Caco-2 (cell line): ENCODE data around the gene TRNAU1AP. TPM values are rescaled to one million over a fixed set of nuclear protein-coding genes. Genes with fewer than 3 reads are reported as not detected.
"Not testable (repeated sequence)": the region's sequence is repeated elsewhere in the genome, so short reads cannot be mapped to it uniquely, and the experiment has no call there.

Source experiments
- BruUV-seq: library from RNA; stranded (reverse); fragments of 400-500 nt; replicated peaks from 2 replicates; lab custom pipeline; 2021; lab: Mats Ljungman, UMichigan
- CTCF ChIA-PET: fragments of 300-600 bp; sonication (Branson Sonifier 250); formaldehyde crosslinking; loops from one replicate; lab custom pipeline; 2022; ENCODE audit warnings: antibody characterized with exemption; lab: Charles Lee
- POLR2A ChIA-PET: fragments of 300-600 bp; sonication (Branson Sonifier 250); formaldehyde crosslinking; loops from one replicate; lab custom pipeline; 2022; ENCODE audit warnings: antibody characterized with exemption; lab: Charles Lee
- DNase-seq, 2 experiments: peaks; one replicate each; pipeline versions ENCODE4 v3.0.0 to v3.0.0-alpha.2; 2020 to 2022
- H3K27me3 ChIP-seq: replicated peaks from 2 replicates; pipeline ENCODE4 v1.6.0; 2011; ENCODE audit warnings: low read length; ENCODE audit not compliant: control insufficient read depth, insufficient read depth
- H3K36me3 ChIP-seq: 2 replicates; pipeline ENCODE4 v1.5.1; 2011; ENCODE audit warnings: low read length; ENCODE audit not compliant: control insufficient read depth, insufficient read depth
- H3K4me1 ChIP-seq: fragments of 250-450 bp; sonication (Bioruptor Pico); 2 replicates; pipeline ENCODE4 v1.5.1; 2020; ENCODE audit warnings: mild to moderate bottlenecking
- H3K4me3 ChIP-seq: 2 replicates; pipeline ENCODE4 v1.5.1; 2011; ENCODE audit warnings: low read depth, mild to moderate bottlenecking, control low read depth, low read length
- H3K9me3 ChIP-seq: fragments of 250-450 bp; sonication (Bioruptor Pico); 2 replicates; pipeline ENCODE4 v1.5.1; 2020; ENCODE audit warnings: mild to moderate bottlenecking, moderate library complexity
- H3K27ac Mint-ChIP-seq: one replicate; pipeline ENCODE4 v1.8.0; 2022; ENCODE audit warnings: mixed read lengths; ENCODE audit not compliant: unreplicated experiment
- H3K27me3 Mint-ChIP-seq: one replicate; pipeline ENCODE4 v1.8.0; 2022; ENCODE audit warnings: mixed read lengths; ENCODE audit not compliant: insufficient read depth, unreplicated experiment
- H3K36me3 Mint-ChIP-seq: one replicate; pipeline ENCODE4 v1.8.0; 2022; ENCODE audit warnings: mild to moderate bottlenecking, mixed read lengths; ENCODE audit not compliant: insufficient read depth, unreplicated experiment
- H3K4me1 Mint-ChIP-seq: one replicate; pipeline ENCODE4 v1.8.0; 2022; ENCODE audit warnings: low read depth, mixed read lengths; ENCODE audit not compliant: unreplicated experiment
- H3K4me3 Mint-ChIP-seq: one replicate; pipeline ENCODE4 v1.8.0; 2022; ENCODE audit warnings: mild to moderate bottlenecking, moderate library complexity, mixed read lengths; ENCODE audit not compliant: unreplicated experiment
- H3K9me3 Mint-ChIP-seq: one replicate; pipeline ENCODE4 v1.8.0; 2022; ENCODE audit warnings: mixed read lengths; ENCODE audit not compliant: unreplicated experiment
- CTCF ChIP-seq, 2 experiments: fragments of 200-600 bp in 1 of 2; IDR thresholded peaks; 1 replicate in 1 of 2; 2 replicates in 1 of 2; pipeline versions ENCODE4 v1.5.1 to v1.8.0; 2011 to 2022; ENCODE audit warnings: antibody characterized with exemption in 1 of 2, control low read depth in 1 of 2, inconsistent platforms in 1 of 2, low read depth in 1 of 2, low read length in 1 of 2, mild to moderate bottlenecking in 1 of 2, moderate library complexity in 1 of 2; ENCODE audit not compliant: insufficient read depth in 1 of 2, severe bottlenecking in 1 of 2, unreplicated experiment in 1 of 2
- intact Hi-C: fragments of 100-400 bp; cut with micrococcal nuclease; formaldehyde crosslinking; loops from one replicate; pipeline ENCODE4 v1.10.0; 2022; ENCODE audit not compliant: unreplicated experiment
- total RNA-seq: library from RNA; stranded (reverse); gene quantifications from 2 replicates; pipeline ENCODE4 v1.2.3, GENCODE V29; 2022

The TRNAU1AP gene
- total RNA-seq, 1 experiment from 2014 or later, result 23.1 TPM

- no peaks in the 10 kb centered on the region for H3K9me3 Mint-ChIP-seq
- DNase-seq, result no peak
- H3K27me3 ChIP-seq, result no peaks in the 10 kb centered on the region
- H3K4me3 ChIP-seq, result no peak overlapping the region
- intact Hi-C loops, result loop anchor here (2.0 kb wide), 1 partner anchor 61 kb away; no protein-coding TSS in a partner anchor
- POLR2A ChIA-PET, result interaction anchor here (0.6 kb wide), 2 partner anchors 123 to 217 kb away, joined by 5 to 7 read pairs; partner anchors contain the start of genes TAF12 and YTHDF2
- CTCF ChIA-PET, result no interaction called here
- H3K27me3 Mint-ChIP-seq, result no peaks in the 10 kb centered on the region
- peaks cover 25% of the 10 kb centered on the region for H3K4me1 Mint-ChIP-seq
- H3K36me3 ChIP-seq, result no peaks in the 10 kb centered on the region
- H3K27ac Mint-ChIP-seq, result no peak overlapping the region
- BruUV-seq, result no TSS peak
- TF ChIP-seq CTCF (IDR thresholded peaks at IDR 0.05; ENCODE audit: insufficient read depth in 1 of 2, low read depth in 1 of 2, low read length in 1 of 2, severe bottlenecking in 1 of 2, unreplicated experiment in 1 of 2), result no peak
- peak overlapping the region; percentile 42 for H3K4me3 Mint-ChIP-seq
- H3K36me3 Mint-ChIP-seq, result peaks cover 63% of the 10 kb centered on the region
- H3K4me1 ChIP-seq, result peaks cover 9% of the 10 kb centered on the region
- H3K9me3 ChIP-seq, result no peaks in the 10 kb centered on the region
These were observed 32.7 kb upstream of the TRNAU1AP start for GRCh38 chr1:28519946-28520725.

GRCh38 chr1:28520796-28521195 is 32.1 kb upstream of the TRNAU1AP start:
- CTCF ChIA-PET, H3K4me3 Mint-ChIP-seq, DNase-seq, intact Hi-C loops, H3K36me3 ChIP-seq, H3K9me3 Mint-ChIP-seq, H3K4me3 ChIP-seq, H3K27me3 ChIP-seq, BruUV-seq, H3K9me3 ChIP-seq, H3K27me3 Mint-ChIP-seq, H3K27ac Mint-ChIP-seq: not testable (repeated sequence)
- POLR2A ChIA-PET, result interaction anchor here (0.6 kb wide), 2 partner anchors 122 to 216 kb away, joined by 5 to 7 read pairs; partner anchors contain the start of genes TAF12 and YTHDF2
- H3K4me1 ChIP-seq, result peaks cover 16% of the 10 kb centered on the region
- Mint-ChIP-seq H3K4me1 (peaks cover 25% of the 10 kb centered on the region), H3K36me3 (peaks cover 56% of the 10 kb centered on the region)

GRCh38 chr1:28521502-28522164 is 31.3 kb upstream of the TRNAU1AP start:
- TF ChIP-seq CTCF (IDR thresholded peaks at IDR 0.05; ENCODE audit: insufficient read depth in 1 of 2, low read depth in 1 of 2, low read length in 1 of 2, severe bottlenecking in 1 of 2, unreplicated experiment in 1 of 2), result no peak
- H3K27ac Mint-ChIP-seq, result peak overlapping the region; percentile 13
- Histone ChIP-seq H3K4me1 (peaks cover 24% of the 10 kb centered on the region), H3K27me3 (no peaks in the 10 kb centered on the region), H3K9me3 (no peaks in the 10 kb centered on the region), H3K4me3 (no peak overlapping the region), H3K36me3 (no peaks in the 10 kb centered on the region)
- DNase-seq, result no peak
- peaks cover 48% of the 10 kb centered on the region for H3K36me3 Mint-ChIP-seq
- no peaks in the 10 kb centered on the region for H3K9me3 Mint-ChIP-seq
- no TSS peak for BruUV-seq
- intact Hi-C loops, result no loop called here
- ChIA-PET CTCF (no interaction called here), POLR2A (no interaction called here)
- no peak overlapping the region for H3K4me3 Mint-ChIP-seq
- peaks cover 25% of the 10 kb centered on the region for H3K4me1 Mint-ChIP-seq
- H3K27me3 Mint-ChIP-seq, result no peaks in the 10 kb centered on the region

- Mint-ChIP-seq H3K4me1 (peaks cover 24% of the 10 kb centered on the region), H3K27ac (peak overlapping the region; percentile 13), H3K36me3 (peaks cover 39% of the 10 kb centered on the region)
- H3K36me3 ChIP-seq, H3K27me3 Mint-ChIP-seq, DNase-seq, H3K9me3 Mint-ChIP-seq, intact Hi-C loops, H3K4me3 Mint-ChIP-seq, H3K27me3 ChIP-seq, CTCF ChIA-PET, POLR2A ChIA-PET, H3K4me3 ChIP-seq, BruUV-seq, H3K9me3 ChIP-seq: not testable (repeated sequence)
- peaks cover 31% of the 10 kb centered on the region for H3K4me1 ChIP-seq
These were observed 30.3 kb upstream of the TRNAU1AP start for GRCh38 chr1:28522537-28522936.

- peaks cover 15% of the 10 kb centered on the region for H3K4me1 Mint-ChIP-seq
- H3K36me3 Mint-ChIP-seq, result peaks cover 27% of the 10 kb centered on the region
- H3K4me3 ChIP-seq, H3K36me3 ChIP-seq, H3K9me3 ChIP-seq, DNase-seq, H3K27me3 ChIP-seq, BruUV-seq, intact Hi-C loops, H3K27me3 Mint-ChIP-seq, CTCF ChIA-PET, H3K9me3 Mint-ChIP-seq: not testable (repeated sequence)
- peak overlapping the region; percentile 22 for H3K27ac Mint-ChIP-seq
- POLR2A ChIA-PET, result interaction anchor here (0.6 to 0.9 kb wide), 2 partner anchors 57 to 123 kb away, joined by 3 to 7 read pairs; partner anchors contain the start of gene RNU11
- H3K4me3 Mint-ChIP-seq, result peak overlapping the region; percentile 49
- H3K4me1 ChIP-seq, result peaks cover 31% of the 10 kb centered on the region
These were observed 27.8 kb upstream of the TRNAU1AP start for GRCh38 chr1:28525002-28525642.
